ENCODE measurements around the gene DBP. TPM values are rescaled to one million over a fixed set of nuclear protein-coding genes. Genes with fewer than 3 reads are reported as not detected.

Gene DBP
- total and polyA plus RNA-seq, 2 of the 13 experiments (the other 11 are each of a cell fraction or from before 2014, with no cell fraction given): 1.7 to 5.8 TPM

DNA sequence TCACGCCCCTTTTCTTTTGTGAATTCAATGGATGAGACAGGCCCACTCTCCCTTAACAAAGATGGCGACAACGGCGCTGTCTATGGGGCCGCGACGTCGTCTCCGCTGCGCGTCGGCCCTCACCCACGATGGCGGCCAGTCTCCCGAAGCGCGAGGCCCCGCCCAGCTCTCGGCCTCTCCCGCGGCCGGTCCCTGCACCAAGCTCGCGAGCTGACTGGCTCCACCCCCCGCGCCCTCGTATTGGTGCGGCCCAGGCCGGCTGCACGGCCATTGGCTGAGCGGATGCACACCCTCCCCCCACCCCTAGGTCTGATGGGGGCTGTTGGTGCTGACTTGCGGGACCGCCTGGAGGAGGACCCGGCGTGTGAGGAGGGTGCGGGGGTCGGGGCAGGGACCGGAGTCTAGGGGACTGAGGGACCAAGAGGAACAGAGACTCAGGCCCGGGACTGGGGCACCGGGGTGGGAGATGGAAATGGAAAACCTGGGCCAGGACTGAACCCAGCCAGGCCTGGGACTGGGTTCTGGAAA, 13.0 kb downstream of the DBP start (continued):
- TF ChIP-seq, protein P1, sequence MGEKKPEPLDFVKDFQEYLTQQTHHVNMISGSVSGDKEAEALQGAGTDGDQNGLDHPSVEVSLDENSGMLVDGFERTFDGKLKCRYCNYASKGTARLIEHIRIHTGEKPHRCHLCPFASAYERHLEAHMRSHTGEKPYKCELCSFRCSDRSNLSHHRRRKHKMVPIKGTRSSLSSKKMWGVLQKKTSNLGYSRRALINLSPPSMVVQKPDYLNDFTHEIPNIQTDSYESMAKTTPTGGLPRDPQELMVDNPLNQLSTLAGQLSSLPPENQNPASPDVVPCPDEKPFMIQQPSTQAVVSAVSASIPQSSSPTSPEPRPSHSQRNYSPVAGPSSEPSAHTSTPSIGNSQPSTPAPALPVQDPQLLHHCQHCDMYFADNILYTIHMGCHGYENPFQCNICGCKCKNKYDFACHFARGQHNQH (CRISPR knock-in tag; IDR thresholded peaks at IDR 0.05): no peak
- no peak for TF ChIP-seq U2AF2 (IDR thresholded peaks at IDR 0.05; ENCODE audit: low read depth, low read length)
- TF ChIP-seq CBX1 (IDR thresholded peaks at IDR 0.05; ENCODE audit: low read depth): no peak
- TF ChIP-seq ZNF101 (CRISPR knock-in tag; IDR thresholded peaks at IDR 0.05; ENCODE audit: borderline replicate concordance, low read depth): no peak
- TF ChIP-seq MLLT10 (CRISPR knock-in tag; IDR thresholded peaks at IDR 0.05): no peak
- TF ChIP-seq ZEB1 (IDR thresholded peaks at IDR 0.05; ENCODE audit: insufficient replicate concordance, low read depth): no peak
- no peak for TF ChIP-seq NFRKB (IDR thresholded peaks at IDR 0.05)
- no peak for TF ChIP-seq ZSCAN21 (CRISPR knock-in tag; IDR thresholded peaks at IDR 0.05; ENCODE audit: borderline replicate concordance)
- TF ChIP-seq ZNF670 (CRISPR knock-in tag; IDR thresholded peaks at IDR 0.05; ENCODE audit: borderline replicate concordance): no peak
- no peak for TF ChIP-seq SOX13 (IDR thresholded peaks at IDR 0.05)
- peak in 1 of 2 experiments; percentile 22; a peak in 1 of 4 replicates for TF ChIP-seq SOX13 (CRISPR knock-in tag; conservative IDR thresholded peaks at IDR 0.05 in 1 of 2, IDR thresholded peaks at IDR 0.05 in 1 of 2)
- TF ChIP-seq, protein P2, sequence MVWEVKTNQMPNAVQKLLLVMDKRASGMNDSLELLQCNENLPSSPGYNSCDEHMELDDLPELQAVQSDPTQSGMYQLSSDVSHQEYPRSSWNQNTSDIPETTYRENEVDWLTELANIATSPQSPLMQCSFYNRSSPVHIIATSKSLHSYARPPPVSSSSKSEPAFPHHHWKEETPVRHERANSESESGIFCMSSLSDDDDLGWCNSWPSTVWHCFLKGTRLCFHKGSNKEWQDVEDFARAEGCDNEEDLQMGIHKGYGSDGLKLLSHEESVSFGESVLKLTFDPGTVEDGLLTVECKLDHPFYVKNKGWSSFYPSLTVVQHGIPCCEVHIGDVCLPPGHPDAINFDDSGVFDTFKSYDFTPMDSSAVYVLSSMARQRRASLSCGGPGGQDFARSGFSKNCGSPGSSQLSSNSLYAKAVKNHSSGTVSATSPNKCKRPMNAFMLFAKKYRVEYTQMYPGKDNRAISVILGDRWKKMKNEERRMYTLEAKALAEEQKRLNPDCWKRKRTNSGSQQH (CRISPR knock-in tag; IDR thresholded peaks at IDR 0.05; ENCODE audit: low read depth): 0 out of 2 replicates have a peak, but pooled peaks have one; percentile 43
- TF ChIP-seq HINFP (CRISPR knock-in tag; IDR thresholded peaks at IDR 0.05; ENCODE audit: low read depth): no peak
- TF ChIP-seq HNRNPK (IDR thresholded peaks at IDR 0.05; ENCODE audit: low read depth, low read length, poor library complexity, severe bottlenecking): no peak
- no peak for TF ChIP-seq ZNF234 (CRISPR knock-in tag; conservative IDR thresholded peaks at IDR 0.05)
- no peak for TF ChIP-seq THYN1 (CRISPR knock-in tag; IDR thresholded peaks at IDR 0.05; ENCODE audit: borderline replicate concordance, low read depth)
- TF ChIP-seq SP140L (CRISPR knock-in tag; IDR thresholded peaks at IDR 0.05; ENCODE audit: borderline replicate concordance): no peak
- no peak for TF ChIP-seq DNMT1 (CRISPR knock-in tag; IDR thresholded peaks at IDR 0.05)
- no peak for TF ChIP-seq ATF2 (CRISPR knock-in tag; IDR thresholded peaks at IDR 0.05)
- no peak for TF ChIP-seq POGZ (CRISPR knock-in tag; IDR thresholded peaks at IDR 0.05)
- TF ChIP-seq NFIB (CRISPR knock-in tag; IDR thresholded peaks at IDR 0.05; ENCODE audit: borderline replicate concordance): no peak
- TF ChIP-seq RNF219 (CRISPR knock-in tag; IDR thresholded peaks at IDR 0.05): no peak
- no peak for TF ChIP-seq DR1 (CRISPR knock-in tag; IDR thresholded peaks at IDR 0.05)

Data from HepG2 (cell line).